ENCODE results near the gene RACGAP1. TPM values are rescaled to one million over a fixed set of nuclear protein-coding genes. Genes with fewer than 3 reads are reported as not detected.

RACGAP1 gene
- total and polyA plus RNA-seq, 2 of the 8 experiments (the other 6 are each of a cell fraction or from before 2014, with no cell fraction given): 18.0 to 66.3 TPM

- TF ChIP-seq E2F6 (IDR thresholded peaks at IDR 0.05) (no peak), SUZ12 (IDR thresholded peaks at IDR 0.05; ENCODE audit: low read length) (peak; percentile 56), JUN (IDR thresholded peaks at IDR 0.05; ENCODE audit: low read depth, low read length) (no peak), TAF7 (optimal IDR thresholded peaks at IDR 0.05; ENCODE audit: borderline replicate concordance, low read depth, low read length) (no peak), TBP (IDR thresholded peaks at IDR 0.05; ENCODE audit: low read depth, low read length) (no peak), POLR2A (IDR thresholded peaks at IDR 0.05; ENCODE audit: control extremely low read depth in 1 of 2, low read depth in 2 of 2, low read length in 2 of 2) (no peak), SP1 (IDR thresholded peaks at IDR 0.05; ENCODE audit: low read depth, low read length) (no peak), FOSL1 (IDR thresholded peaks at IDR 0.05; ENCODE audit: insufficient read depth, low read depth, low read length) (no peak), MAX (IDR thresholded peaks at IDR 0.05) (peak; percentile 60; the same call in 1 of the 2 replicates), SP4 (IDR thresholded peaks at IDR 0.05; ENCODE audit: low read length) (no peak), YY1 (IDR thresholded peaks at IDR 0.05; ENCODE audit: low read depth, low read length) (no peak), CBX8 (IDR thresholded peaks at IDR 0.05; ENCODE audit: borderline replicate concordance, low read depth, low read length) (no peak), TEAD4 (IDR thresholded peaks at IDR 0.05; ENCODE audit: low read depth, low read length) (no peak), POU5F1 (IDR thresholded peaks at IDR 0.05; ENCODE audit: low read depth, low read length) (no peak), RBBP5 (IDR thresholded peaks at IDR 0.05; ENCODE audit: borderline replicate concordance, low read depth, low read length) (peak; percentile 83; the same call in 1 of the 2 replicates), ASH2L (IDR thresholded peaks at IDR 0.05; ENCODE audit: low read length) (peak; percentile 77), HDAC2 (IDR thresholded peaks at IDR 0.05; ENCODE audit: borderline replicate concordance in 1 of 2, low read depth in 2 of 2, low read length in 2 of 2) (no peak), TAF1 (IDR thresholded peaks at IDR 0.05; ENCODE audit: low read depth, low read length) (no peak), CTBP2 (IDR thresholded peaks at IDR 0.05; ENCODE audit: borderline replicate concordance, insufficient read depth, insufficient read length, low read length) (no peak), RXRA (IDR thresholded peaks at IDR 0.05; ENCODE audit: insufficient read depth, low read depth, low read length) (no peak)
- TF ChIP-seq, protein P1, sequence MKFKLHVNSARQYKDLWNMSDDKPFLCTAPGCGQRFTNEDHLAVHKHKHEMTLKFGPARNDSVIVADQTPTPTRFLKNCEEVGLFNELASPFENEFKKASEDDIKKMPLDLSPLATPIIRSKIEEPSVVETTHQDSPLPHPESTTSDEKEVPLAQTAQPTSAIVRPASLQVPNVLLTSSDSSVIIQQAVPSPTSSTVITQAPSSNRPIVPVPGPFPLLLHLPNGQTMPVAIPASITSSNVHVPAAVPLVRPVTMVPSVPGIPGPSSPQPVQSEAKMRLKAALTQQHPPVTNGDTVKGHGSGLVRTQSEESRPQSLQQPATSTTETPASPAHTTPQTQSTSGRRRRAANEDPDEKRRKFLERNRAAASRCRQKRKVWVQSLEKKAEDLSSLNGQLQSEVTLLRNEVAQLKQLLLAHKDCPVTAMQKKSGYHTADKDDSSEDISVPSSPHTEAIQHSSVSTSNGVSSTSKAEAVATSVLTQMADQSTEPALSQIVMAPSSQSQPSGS (IDR thresholded peaks at IDR 0.05; ENCODE audit: low read length): no peak
Observed at GRCh38 chr12:50057000-50057841, 31.9 kb upstream of the RACGAP1 start, which contains the start of gene ASIC1 (continued).
